IMR-90 (cell line): ENCODE data around the gene FASTKD1. TPM values are rescaled to one million over a fixed set of nuclear protein-coding genes. Genes with fewer than 3 reads are reported as not detected.
"Not testable (repeated sequence)": the region's sequence is repeated elsewhere in the genome, so short reads cannot be mapped to it uniquely, and the experiment has no call there.

Source experiments
- ATAC-seq: fragments of 200-7000 bp; cut with Tn5 transposase; 2 replicates; pipeline ENCODE4 v1.9.1; 2020; ENCODE audit warnings: low read depth, mild to moderate bottlenecking, moderate library complexity
- BruUV-seq: library from RNA; stranded (reverse); fragments of 400-500 nt; replicated peaks from 2 replicates; lab custom pipeline; 2021; lab: Mats Ljungman, UMichigan
- CTCF ChIA-PET: fragments of 300-600 bp; formaldehyde crosslinking; extraction: SDS; loops from one replicate; lab custom pipeline; 2021; ENCODE audit warnings: antibody characterized with exemption; lab: Yijun Ruan, JAX
- POLR2A ChIA-PET: fragments of 300-600 bp; sonication (Branson Sonifier 250); formaldehyde crosslinking; loops from one replicate; lab custom pipeline; 2022; ENCODE audit warnings: antibody characterized with exemption; ENCODE audit not compliant: unreplicated experiment; lab: Charles Lee
- DNase-seq: peaks from one replicate; pipeline ENCODE4 v3.0.0; 2013
- H2AFZ ChIP-seq: replicated peaks from 2 replicates; pipeline ENCODE3; 2013; ENCODE audit warnings: low read length, mild to moderate bottlenecking; ENCODE audit not compliant: poor library complexity
- H2AK5ac ChIP-seq: 2 replicates; pipeline ENCODE4 v1.6.1; 2013; ENCODE audit warnings: low read depth, low read length, inconsistent platforms
- H2AK9ac ChIP-seq: replicated peaks from 2 replicates; pipeline ENCODE3; 2013; ENCODE audit warnings: mild to moderate bottlenecking, low read depth, low read length, moderate library complexity; ENCODE audit not compliant: poor library complexity
- H2BK120ac ChIP-seq: 2 replicates; pipeline ENCODE4 v1.6.1; 2013; ENCODE audit warnings: low read depth, low read length, inconsistent platforms
- H2BK15ac ChIP-seq: 3 replicates; pipeline ENCODE4 v1.6.1; 2013; ENCODE audit warnings: low read depth, low read length, inconsistent platforms
- H2BK20ac ChIP-seq: 2 replicates; pipeline ENCODE4 v1.6.1; 2013; ENCODE audit warnings: low read depth, mild to moderate bottlenecking, inconsistent platforms, low read length, moderate library complexity
- H2BK5ac ChIP-seq: 2 replicates; pipeline ENCODE4 v1.6.1; 2013; ENCODE audit warnings: mild to moderate bottlenecking, low read depth, low read length, inconsistent platforms; ENCODE audit not compliant: poor library complexity, severe bottlenecking
- H3K14ac ChIP-seq: replicated peaks from 2 replicates; pipeline ENCODE4 v1.6.1; 2013; ENCODE audit warnings: low read depth, low read length, inconsistent platforms
- H3K18ac ChIP-seq: 2 replicates; pipeline ENCODE4 v1.6.1; 2013; ENCODE audit warnings: low read depth, low read length, control low read depth
- H3K23ac ChIP-seq: 2 replicates; pipeline ENCODE4 v1.6.1; 2013; ENCODE audit warnings: low read depth, low read length, inconsistent platforms
- H3K27ac ChIP-seq: 2 replicates; pipeline ENCODE4 v1.5.1; 2013; ENCODE audit warnings: mild to moderate bottlenecking, control low read depth, low read length; ENCODE audit not compliant: insufficient read depth
- H3K27me3 ChIP-seq: 2 replicates; pipeline ENCODE4 v1.6.1; 2013; ENCODE audit warnings: low read length; ENCODE audit not compliant: control insufficient read depth, insufficient read depth
- H3K36me3 ChIP-seq: 2 replicates; pipeline ENCODE4 v1.6.1; 2013; ENCODE audit warnings: low read length, mixed read lengths; ENCODE audit not compliant: control insufficient read depth, insufficient read depth
- H3K4ac ChIP-seq: 2 replicates; pipeline ENCODE4 v1.6.1; 2013; ENCODE audit warnings: low read depth, low read length, inconsistent platforms
- H3K4me1 ChIP-seq: 2 replicates; pipeline ENCODE4 v1.6.1; 2013; ENCODE audit warnings: low read length, mixed read lengths; ENCODE audit not compliant: control insufficient read depth, insufficient read depth
- H3K4me2 ChIP-seq: 2 replicates; pipeline ENCODE4 v1.6.1; 2013; ENCODE audit warnings: low read depth, mild to moderate bottlenecking, control low read depth, low read length, moderate library complexity
- H3K4me3 ChIP-seq: 2 replicates; pipeline ENCODE4 v1.5.1; 2013; ENCODE audit warnings: low read depth, mild to moderate bottlenecking, control low read depth, low read length, moderate library complexity; ENCODE audit not compliant: insufficient read depth
- H3K56ac ChIP-seq: 2 replicates; pipeline ENCODE4 v1.6.1; 2013; ENCODE audit warnings: low read length, inconsistent platforms; ENCODE audit not compliant: insufficient read depth; ENCODE audit errors: extremely low read depth
- H3K79me1 ChIP-seq, 2 experiments: 2 replicates each; pipeline ENCODE4 v1.6.1; 2013; ENCODE audit warnings: low read length in 2 of 2, inconsistent platforms in 1 of 2, low read depth in 1 of 2
- H3K9ac ChIP-seq: 2 replicates; pipeline ENCODE4 v1.6.1; 2013; ENCODE audit warnings: low read depth, low read length, control low read depth
- H3K9me1 ChIP-seq: 2 replicates; pipeline ENCODE4 v1.6.1; 2013; ENCODE audit warnings: low read length, inconsistent platforms; ENCODE audit not compliant: insufficient read depth
- H3K9me3 ChIP-seq: 2 replicates; pipeline ENCODE4 v1.6.1; 2013; ENCODE audit warnings: low read length; ENCODE audit not compliant: control insufficient read depth, insufficient read depth
- H4K20me1 ChIP-seq: 2 replicates; pipeline ENCODE4 v1.6.1; 2013; ENCODE audit warnings: low read length, inconsistent platforms; ENCODE audit not compliant: insufficient read depth
- H4K5ac ChIP-seq: 2 replicates; pipeline ENCODE4 v1.6.1; 2013; ENCODE audit warnings: mild to moderate bottlenecking, low read depth, low read length, control low read depth
- H4K8ac ChIP-seq, 2 experiments: 2 replicates each; pipeline ENCODE4 v1.6.1; 2013; ENCODE audit warnings: low read depth in 2 of 2, low read length in 2 of 2, control low read depth in 1 of 2, inconsistent platforms in 1 of 2
- H4K91ac ChIP-seq: 2 replicates; pipeline ENCODE4 v1.6.1; 2013; ENCODE audit warnings: low read depth, low read length, inconsistent platforms; ENCODE audit not compliant: insufficient read depth
- BHLHE40 ChIP-seq: fragments of 150-350 bp; IDR thresholded peaks from 2 replicates; pipeline ENCODE4 v1.6.1; 2016; ENCODE audit warnings: mild to moderate bottlenecking, low read depth, low read length
- CEBPB ChIP-seq: IDR thresholded peaks from 2 replicates; pipeline ENCODE4 v1.6.1; 2012; ENCODE audit warnings: low read depth, low read length, improper control_type of control experiment
- CHD1 ChIP-seq: IDR thresholded peaks from 2 replicates; pipeline ENCODE4 v1.6.1; 2012; ENCODE audit warnings: low read depth, low read length, improper control_type of control experiment
- FOS ChIP-seq: fragments of 150-350 bp; IDR thresholded peaks from 2 replicates; pipeline ENCODE4 v1.6.1; 2016; ENCODE audit warnings: low read depth, low read length
- MXI1 ChIP-seq: IDR thresholded peaks from 2 replicates; pipeline ENCODE4 v1.6.1; 2012; ENCODE audit warnings: low read depth, mild to moderate bottlenecking, low read length, moderate library complexity, borderline replicate concordance
- NFE2L2 ChIP-seq: fragments of 150-350 bp; IDR thresholded peaks from 2 replicates; pipeline ENCODE4 v1.6.1; 2016; ENCODE audit warnings: low read depth, mild to moderate bottlenecking, low read length
- POLR2A ChIP-seq: IDR thresholded peaks from 2 replicates; pipeline ENCODE4 v1.6.1; 2012; ENCODE audit warnings: mild to moderate bottlenecking, low read depth, low read length
- WGBS, 2 experiments: methylation state at CpG; one replicate each; pipeline versions ENCODE4 v1.1.5 to v1.1.7; 2013; ENCODE audit warnings: missing lambda C conversion rate in 2 of 2; ENCODE audit not compliant: insufficient read length in 1 of 2; ENCODE audit errors: extremely low coverage in 2 of 2; 5-methylcytosine and 5-hydroxymethylcytosine counted together
- dilution Hi-C: fragments of 300-500 bp; cut with HindIII; formaldehyde crosslinking; loops from one replicate; pipeline ENCODE4 v1.14.3; 2018; ENCODE audit warnings: low sequenced_read_pairs; ENCODE audit not compliant: unreplicated experiment
- in situ Hi-C: fragments of 300-500 bp; cut with MboI; formaldehyde crosslinking; loops from 3 replicates; pipeline ENCODE4 v1.14.3; 2019; ENCODE audit warnings: low sequenced_read_pairs, inconsistent platforms, mixed read lengths
- intact Hi-C: fragments of 100-400 bp; cut with micrococcal nuclease; formaldehyde crosslinking; loops from 2 replicates; pipeline ENCODE4 v1.10.0; 2022
- polyA plus RNA-seq, 3 experiments: library from polyadenylated mRNA; depleted of rRNA; stranded (reverse); fragments of >200 nt; gene quantifications; 2 replicates each; pipeline ENCODE4 v1.2.3, GENCODE V29; 2012; ENCODE audit warnings: low replicate concordance in 1 of 3
- total RNA-seq: library from RNA; depleted of rRNA; stranded (reverse); fragments of >200 nt; gene quantifications from 2 replicates; pipeline ENCODE4 v1.2.3, GENCODE V29; 2012
- TF ChIP-seq, protein P1 (sequence below): fragments of 150-350 bp; IDR thresholded peaks from 2 replicates; pipeline ENCODE4 v1.6.1; 2016; ENCODE audit warnings: low read depth, mild to moderate bottlenecking, low read length, moderate library complexity, borderline replicate concordance

Gene FASTKD1
- total and polyA plus RNA-seq, 2 of the 4 experiments (the other 2 are of a cell fraction), result 11.4 to 11.5 TPM

GRCh38 chr2:169562519-169562918, 11.1 kb downstream of the FASTKD1 start:
- no peak overlapping the region for H3K4ac ChIP-seq
- DNase-seq (no peak), ATAC-seq (no peak)
- no peaks in the 10 kb centered on the region for H3K4me1 ChIP-seq
- H3K56ac ChIP-seq, result no peak overlapping the region
- H3K9ac ChIP-seq, result no peak overlapping the region
- no peak overlapping the region for H3K27ac ChIP-seq
- POLR2A ChIA-PET, result no interaction called here
- H3K36me3 ChIP-seq, result 0 out of 2 replicates have a peak, but pooled peaks cover 2% of the 10 kb centered on the region
- no peaks in the 10 kb centered on the region for H3K9me1 ChIP-seq
- no peak overlapping the region for H4K5ac ChIP-seq
- in situ Hi-C loops, result no loop called here
- no peak overlapping the region for H4K91ac ChIP-seq
- H2BK120ac ChIP-seq, result no peak overlapping the region
- no peaks in the 10 kb centered on the region for H3K79me1 ChIP-seq
- no peak overlapping the region for H2AFZ ChIP-seq
- no peak overlapping the region for H4K8ac ChIP-seq
- TF ChIP-seq POLR2A, result no peak
- no peak for TF ChIP-seq CHD1
- no peak for TF ChIP-seq CEBPB
- TF ChIP-seq, protein P1, sequence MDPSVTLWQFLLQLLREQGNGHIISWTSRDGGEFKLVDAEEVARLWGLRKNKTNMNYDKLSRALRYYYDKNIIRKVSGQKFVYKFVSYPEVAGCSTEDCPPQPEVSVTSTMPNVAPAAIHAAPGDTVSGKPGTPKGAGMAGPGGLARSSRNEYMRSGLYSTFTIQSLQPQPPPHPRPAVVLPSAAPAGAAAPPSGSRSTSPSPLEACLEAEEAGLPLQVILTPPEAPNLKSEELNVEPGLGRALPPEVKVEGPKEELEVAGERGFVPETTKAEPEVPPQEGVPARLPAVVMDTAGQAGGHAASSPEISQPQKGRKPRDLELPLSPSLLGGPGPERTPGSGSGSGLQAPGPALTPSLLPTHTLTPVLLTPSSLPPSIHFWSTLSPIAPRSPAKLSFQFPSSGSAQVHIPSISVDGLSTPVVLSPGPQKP, result no peak
- TF ChIP-seq MXI1, result no peak
- no peak for TF ChIP-seq BHLHE40
- no peak for TF ChIP-seq NFE2L2
- TF ChIP-seq FOS, result no peak
- no peak overlapping the region for H2BK20ac ChIP-seq
- intact Hi-C loops, result no loop called here
- no peak overlapping the region for H2BK5ac ChIP-seq
- WGBS, 2 experiments, result no CpG with 5 or more reads among the region's 2 CpGs
- no peaks in the 10 kb centered on the region for H4K20me1 ChIP-seq
- no peaks in the 10 kb centered on the region for H3K27me3 ChIP-seq
- no peak overlapping the region for H2AK5ac ChIP-seq
- no peak overlapping the region for H3K18ac ChIP-seq
- H3K23ac ChIP-seq, result no peak overlapping the region
- no peak overlapping the region for H3K4me2 ChIP-seq
- CTCF ChIA-PET, result no interaction called here
- dilution Hi-C loops, result no loop called here
- H2BK15ac ChIP-seq, result no peak overlapping the region
- no peak overlapping the region for H2AK9ac ChIP-seq
- H3K14ac ChIP-seq, result no peak overlapping the region
- no peak overlapping the region for H3K4me3 ChIP-seq
- H3K9me3 ChIP-seq, result no peaks in the 10 kb centered on the region
- BruUV-seq, result no TSS peak

- H3K18ac ChIP-seq, H2BK15ac ChIP-seq, H3K27me3 ChIP-seq, H3K4me1 ChIP-seq, H2AFZ ChIP-seq, H2AK9ac ChIP-seq, dilution Hi-C loops, H3K4ac ChIP-seq, H2BK120ac ChIP-seq, H4K91ac ChIP-seq, CTCF ChIA-PET, H3K9me3 ChIP-seq, H2BK20ac ChIP-seq, ATAC-seq, H3K79me1 ChIP-seq, H2AK5ac ChIP-seq, POLR2A ChIA-PET, H3K4me3 ChIP-seq, H3K9ac ChIP-seq, H3K4me2 ChIP-seq, H3K9me1 ChIP-seq, in situ Hi-C loops, H4K20me1 ChIP-seq, intact Hi-C loops, H4K5ac ChIP-seq, H3K23ac ChIP-seq, H3K36me3 ChIP-seq, BruUV-seq, H3K14ac ChIP-seq, H4K8ac ChIP-seq, H3K27ac ChIP-seq, H3K56ac ChIP-seq, H2BK5ac ChIP-seq, DNase-seq: not testable (repeated sequence)
- WGBS, 2 experiments, result no CpG with 5 or more reads among the region's 5 CpGs
These were observed 11.6 kb downstream of the FASTKD1 start for GRCh38 chr2:169562084-169562483.
